Upper lobe of left lung (tissue), 6 donors: Measurements from ENCODE around the gene D2HGDH. TPM values are rescaled to one million over a fixed set of nuclear protein-coding genes. Genes with fewer than 3 reads are reported as not detected.
"Not testable (repeated sequence)": the region's sequence is repeated elsewhere in the genome, so short reads cannot be mapped to it uniquely, and the experiment has no call there.

Source experiments
- ATAC-seq, 2 donors: fragments of 200-7000 bp; cut with Tn5 transposase; one replicate each; pipeline ENCODE4 v1.9.1; 2022; ENCODE audit warnings: mild to moderate bottlenecking in 2 of 2, moderate library complexity in 2 of 2; ENCODE audit not compliant: low FRiP score in 2 of 2
- DNase-seq, 2 donors: peaks; one replicate each; pipeline ENCODE4 v3.0.0-alpha.2; 2019 to 2020
- H3K27ac ChIP-seq, 4 donors: fragments of 200-600 bp; sonication (generic); one replicate each; pipeline ENCODE4 v1.5.1; 2016 to 2019
- H3K27me3 ChIP-seq, 4 donors: fragments of 200-600 bp; sonication (generic); one replicate each; pipeline ENCODE4 v1.5.1; 2017 to 2019
- H3K36me3 ChIP-seq, 4 donors: fragments of 200-600 bp; sonication (generic); one replicate each; pipeline ENCODE4 v1.5.1; 2016 to 2019
- H3K4me1 ChIP-seq, 4 donors: fragments of 200-600 bp; sonication (generic); one replicate each; pipeline ENCODE4 v1.5.1; 2018 to 2019
- H3K4me3 ChIP-seq, 4 donors: fragments of 200-600 bp; sonication (generic); one replicate each; pipeline ENCODE4 v1.5.1; 2017 to 2019; ENCODE audit warnings: mild to moderate bottlenecking in 2 of 4, moderate library complexity in 1 of 4
- H3K9me3 ChIP-seq, 4 donors: fragments of 200-600 bp; sonication (generic); one replicate each; pipeline ENCODE4 v1.5.1; 2018 to 2019
- CTCF ChIP-seq, 6 experiments: fragments of 450-650 bp in 4 of 6; fragments of 200-600 bp in 2 of 6; sonication (generic) in 2 of 6; IDR thresholded peaks; one replicate each; pipeline ENCODE4 v1.5.1; 2016 to 2019; ENCODE audit warnings: antibody characterized with exemption in 6 of 6
- EP300 ChIP-seq, 4 donors: sonication (generic); formaldehyde crosslinking; IDR thresholded peaks; one replicate each; pipeline ENCODE4 v1.5.1; 2017; ENCODE audit warnings: antibody characterized with exemption in 4 of 4, control low read depth in 2 of 4
- POLR2A ChIP-seq, 4 donors: fragments of 450-650 bp; IDR thresholded peaks; one replicate each; pipeline ENCODE4 v1.5.1; 2016 to 2017; ENCODE audit warnings: antibody characterized with exemption in 4 of 4, mild to moderate bottlenecking in 2 of 4
- POLR2AphosphoS5 ChIP-seq, 2 donors: sonication (generic); formaldehyde crosslinking; IDR thresholded peaks; one replicate each; pipeline ENCODE4 v1.5.1; 2017; ENCODE audit warnings: antibody characterized with exemption in 2 of 2
- WGBS, 2 donors: methylation state at CpG; one replicate each; pipeline ENCODE4 v1.1.5; 2017 to 2018; 5-methylcytosine and 5-hydroxymethylcytosine counted together
- total RNA-seq, 6 donors: library from RNA; depleted of rRNA in 4 of 6; stranded (reverse); fragments of >200 nt in 4 of 6; gene quantifications; one replicate each; pipeline versions ENCODE4 v1.1.0 to v1.2.1, GENCODE V29; 2016 to 2021
- donor health status: DM: no; HTN: no; CAD: no; lungs with moderate emphysema.
- donor health status: DM: no; HTN: yes; CAD: no; lungs with severe emphysema.

D2HGDH gene
- total RNA-seq, 6 donors from 2014 or later, result 12.5 to 155 (median 35.8) TPM

GRCh38 chr2:241803387-241804325, 69.2 kb downstream of the D2HGDH start:
- H3K27ac ChIP-seq, result no peak overlapping the region
- 2 to 20% methylated on average over 1 to 25 of the region's 109 CpGs for WGBS, 2 donors
- DNase-seq (peak; percentile 22 to 88), ATAC-seq (peak in 1 of 2 donors; percentile 59)
- no peak for TF ChIP-seq CTCF (IDR thresholded peaks at IDR 0.05)
- TF ChIP-seq POLR2A (IDR thresholded peaks at IDR 0.05), result no peak
- TF ChIP-seq POLR2AphosphoS5 (IDR thresholded peaks at IDR 0.05), result no peak
- TF ChIP-seq EP300 (IDR thresholded peaks at IDR 0.05), result no peak
- H3K36me3 ChIP-seq, result no peaks in the 10 kb centered on the region
- no peaks in the 10 kb centered on the region for H3K9me3 ChIP-seq
- H3K4me1 ChIP-seq, result peaks cover 10 to 20% (median 18%) of the 10 kb centered on the region in 4 donors
- peak overlapping the region in 3 of 4 donors; percentile 31 to 51 (median 40) for H3K4me3 ChIP-seq
- peaks cover 0 to 15% (median 4%) of the 10 kb centered on the region in 4 donors for H3K27me3 ChIP-seq

- peak overlapping the region in 3 of 4 donors; percentile 31 to 51 (median 40) for H3K4me3 ChIP-seq
- H3K4me1 ChIP-seq, result peaks cover 10 to 20% (median 18%) of the 10 kb centered on the region in 4 donors
- peak in 1 of 2 donors; percentile 27 for ATAC-seq
- DNase-seq, result peak; percentile 18 to 78
- no peak overlapping the region for H3K27ac ChIP-seq
- peaks cover 0 to 15% (median 4%) of the 10 kb centered on the region in 4 donors for H3K27me3 ChIP-seq
- H3K9me3 ChIP-seq, result no peaks in the 10 kb centered on the region
- no peaks in the 10 kb centered on the region for H3K36me3 ChIP-seq
- 3 to 7% methylated on average over 10 to 12 of the region's 35 CpGs for WGBS, 2 donors
- TF ChIP-seq CTCF (IDR thresholded peaks at IDR 0.05) (no peak), POLR2AphosphoS5 (IDR thresholded peaks at IDR 0.05) (no peak), EP300 (IDR thresholded peaks at IDR 0.05) (no peak), POLR2A (IDR thresholded peaks at IDR 0.05) (no peak)
Measured at GRCh38 chr2:241804326-241805229, 70.1 kb downstream of the D2HGDH start.

- WGBS, 2 donors, result no CpG with 5 or more reads among the region's 8 CpGs
- not testable (repeated sequence) for H3K27ac ChIP-seq, H3K4me3 ChIP-seq, ATAC-seq, H3K9me3 ChIP-seq, H3K36me3 ChIP-seq, DNase-seq
- peaks cover 10 to 20% (median 18%) of the 10 kb centered on the region in 4 donors for H3K4me1 ChIP-seq
- peaks cover 0 to 15% (median 4%) of the 10 kb centered on the region in 4 donors for H3K27me3 ChIP-seq
Measured at GRCh38 chr2:241806217-241806616, 71.8 kb downstream of the D2HGDH start.

- no peak for DNase-seq
- H3K36me3 ChIP-seq, result no peaks in the 10 kb centered on the region
- peaks cover 0 to 15% (median 4%) of the 10 kb centered on the region in 4 donors for H3K27me3 ChIP-seq
- TF ChIP-seq EP300 (IDR thresholded peaks at IDR 0.05) (no peak), POLR2AphosphoS5 (IDR thresholded peaks at IDR 0.05) (no peak), POLR2A (IDR thresholded peaks at IDR 0.05) (no peak), CTCF (IDR thresholded peaks at IDR 0.05) (no peak)
- no peaks in the 10 kb centered on the region for H3K9me3 ChIP-seq
- no peak overlapping the region for H3K27ac ChIP-seq
- peaks cover 10 to 17% (median 16%) of the 10 kb centered on the region in 4 donors for H3K4me1 ChIP-seq
- H3K4me3 ChIP-seq, result no peak overlapping the region
- 79 to 85% methylated on average over 16 of the region's 17 CpGs for WGBS, 2 donors
- ATAC-seq, result no peak
Measured at GRCh38 chr2:241808051-241808720, 73.8 kb downstream of the D2HGDH start.
